Endothelial cell of umbilical vein (primary cell): ENCODE data around the gene DGCR8.

Experiments
- CTCF ChIP-seq, 2 donors: IDR thresholded peaks; 1 replicate in 1 of 2; 2 replicates in 1 of 2; pipeline ENCODE4 v1.5.1; 2011; ENCODE audit warnings: low read length in 2 of 2, mild to moderate bottlenecking in 2 of 2, moderate library complexity in 2 of 2, control low read depth in 1 of 2, inconsistent platforms in 1 of 2, low read depth in 1 of 2; ENCODE audit not compliant: insufficient read depth in 1 of 2; ENCODE audit errors: extremely low read depth in 1 of 2
- POLR2A ChIP-seq: IDR thresholded peaks from 2 replicates; pipeline ENCODE4 v1.6.1; 2012; ENCODE audit warnings: low read depth, mild to moderate bottlenecking, control low read depth, low read length

- TF ChIP-seq CTCF (IDR thresholded peaks at IDR 0.05; ENCODE audit: extremely low read depth in 1 of 2, insufficient read depth in 1 of 2, low read depth in 1 of 2, low read length in 2 of 2) (no peak), POLR2A (no peak)
Observed at GRCh38 chr22:20063271-20064139, 16.5 kb upstream of the DGCR8 start.
